Sigmoid colon (tissue), 7 donors: ENCODE results near the gene KIAA1217. TPM values are rescaled to one million over a fixed set of nuclear protein-coding genes. Genes with fewer than 3 reads are reported as not detected.
"Not testable (repeated sequence)": the region's sequence is repeated elsewhere in the genome, so short reads cannot be mapped to it uniquely, and the experiment has no call there.

Experiments
- DNase-seq: peaks from one replicate; pipeline ENCODE4 v3.0.0-alpha.2; 2019
- H3K27ac ChIP-seq, 4 donors: fragments of 200-600 bp; sonication (generic); one replicate each; pipeline ENCODE4 v1.5.1; 2016 to 2019; ENCODE audit warnings: mild to moderate bottlenecking in 1 of 4
- H3K27me3 ChIP-seq, 3 donors: fragments of 200-600 bp; sonication (generic); one replicate each; pipeline ENCODE4 v1.5.1; 2019; ENCODE audit warnings: mild to moderate bottlenecking in 1 of 3
- H3K36me3 ChIP-seq, 4 donors: fragments of 200-600 bp; sonication (generic); one replicate each; pipeline ENCODE4 v1.5.1; 2016 to 2019
- H3K4me1 ChIP-seq, 4 donors: fragments of 200-600 bp; sonication (generic); one replicate each; pipeline ENCODE4 v1.5.1; 2017 to 2019
- H3K4me3 ChIP-seq, 4 donors: fragments of 200-600 bp; sonication (generic); one replicate each; pipeline ENCODE4 v1.5.1; 2017 to 2019; ENCODE audit warnings: mild to moderate bottlenecking in 2 of 4, moderate library complexity in 1 of 4
- H3K9me3 ChIP-seq, 4 donors: fragments of 200-600 bp in 3 of 4; sonication (generic) in 3 of 4; one replicate each; pipeline versions ENCODE4 v1.5.1 to v1.6.1; 2013 to 2019
- CTCF ChIP-seq, 4 experiments: fragments of 450-650 bp in 3 of 4; fragments of 200-600 bp in 1 of 4; IDR thresholded peaks; one replicate each; pipeline ENCODE4 v1.5.1; 2016 to 2019; ENCODE audit warnings: antibody characterized with exemption in 4 of 4, mild to moderate bottlenecking in 3 of 4, moderate library complexity in 2 of 4
- EP300 ChIP-seq, 4 donors: sonication (generic); formaldehyde crosslinking; IDR thresholded peaks; one replicate each; pipeline ENCODE4 v1.6.1; 2017; ENCODE audit warnings: antibody characterized with exemption in 4 of 4
- POLR2A ChIP-seq, 2 donors: fragments of 450-650 bp; IDR thresholded peaks; one replicate each; pipeline ENCODE4 v1.6.1; 2016; ENCODE audit warnings: antibody characterized with exemption in 2 of 2, mild to moderate bottlenecking in 2 of 2, moderate library complexity in 2 of 2
- POLR2AphosphoS5 ChIP-seq, 4 donors: sonication (generic); formaldehyde crosslinking; IDR thresholded peaks; one replicate each; pipeline ENCODE4 v1.6.1; 2017; ENCODE audit warnings: antibody characterized with exemption in 4 of 4
- WGBS, 2 donors: extraction: QIAGEN DNeasy Blood & Tissue Kit; methylation state at CpG; one replicate each; pipeline ENCODE4 v1.1.7; 2013; 5-methylcytosine and 5-hydroxymethylcytosine counted together
- intact Hi-C: fragments of 100-400 bp; cut with DNase I; formaldehyde crosslinking; loops from one replicate; pipeline ENCODE4 v1.15.1; 2023
- polyA plus RNA-seq, 3 donors: library from polyadenylated mRNA; stranded (reverse); fragments of 200-250 nt; gene quantifications; one replicate each; pipeline ENCODE4 v1.2.3, GENCODE V29; 2013
- total RNA-seq, 4 donors: library from RNA; depleted of rRNA; stranded (reverse); fragments of >200 nt; gene quantifications; one replicate each; pipeline ENCODE4 v1.1.0, GENCODE V29; 2016
- donor health status: healthy with polysubstance abuse.
- donor health status: Bipolar disorder and iron deficiency.
- donor health status: healthy.

Gene KIAA1217
- total and polyA plus RNA-seq, 7 donors: 7.6 to 31.9 (median 15.0) TPM

- H3K4me3 ChIP-seq: no peak overlapping the region
Observed at GRCh38 chr10:24481241-24481640, 272.3 kb downstream of the KIAA1217 start.

GRCh38 chr10:24482713-24483112, 273.8 kb downstream of the KIAA1217 start:
- H3K27me3 ChIP-seq, DNase-seq, H3K27ac ChIP-seq, H3K4me3 ChIP-seq, intact Hi-C loops, H3K4me1 ChIP-seq, H3K9me3 ChIP-seq, H3K36me3 ChIP-seq: not testable (repeated sequence)

More at GRCh38 chr10:24481241-24481640, 272.3 kb downstream of the KIAA1217 start:
- Histone ChIP-seq H3K27ac (no peak overlapping the region), H3K4me1 (no peaks in the 10 kb centered on the region), H3K9me3 (no peaks in the 10 kb centered on the region), H3K36me3 (no peaks in the 10 kb centered on the region), H3K27me3 (no peaks in the 10 kb centered on the region)
- WGBS, 2 donors: 64 to 73% methylated on average over 6 of the region's 6 CpGs
- no peak for TF ChIP-seq EP300 (IDR thresholded peaks at IDR 0.05)
- TF ChIP-seq CTCF (IDR thresholded peaks at IDR 0.05): no peak
- intact Hi-C loops: no loop called here
- no peak for DNase-seq

GRCh38 chr10:24483701-24484100, 274.8 kb downstream of the KIAA1217 start:
- no peaks in the 10 kb centered on the region for H3K4me1 ChIP-seq
- H3K36me3 ChIP-seq: no peaks in the 10 kb centered on the region
- TF ChIP-seq EP300 (IDR thresholded peaks at IDR 0.05): no peak
- TF ChIP-seq POLR2AphosphoS5 (IDR thresholded peaks at IDR 0.05): no peak
- peak in 1 of 2 donors; percentile 21 for TF ChIP-seq POLR2A (IDR thresholded peaks at IDR 0.05)
- 15 to 46% methylated on average over 3 of the region's 3 CpGs for whole genome bisulfite sequencing, 2 donors
- H3K9me3 ChIP-seq: no peaks in the 10 kb centered on the region
- H3K4me3 ChIP-seq: no peak overlapping the region
- intact Hi-C loops: no loop called here
- no peaks in the 10 kb centered on the region for H3K27me3 ChIP-seq
- DNase-seq: no peak
- H3K27ac ChIP-seq: peak overlapping the region in 1 of 4 donors; percentile 9

- Histone ChIP-seq H3K36me3 (no peaks in the 10 kb centered on the region), H3K4me3 (no peak overlapping the region), H3K27me3 (no peaks in the 10 kb centered on the region), H3K27ac (no peak overlapping the region), H3K9me3 (no peaks in the 10 kb centered on the region), H3K4me1 (no peaks in the 10 kb centered on the region)
- TF ChIP-seq CTCF (IDR thresholded peaks at IDR 0.05): no peak
- DNase-seq: no peak
- intact Hi-C loops: no loop called here
- 54 to 76% methylated on average over 3 of the region's 3 CpGs for WGBS, 2 donors
Observed at GRCh38 chr10:24484771-24485170, 275.8 kb downstream of the KIAA1217 start.

- H3K4me1 ChIP-seq: no peaks in the 10 kb centered on the region
- no peaks in the 10 kb centered on the region for H3K27me3 ChIP-seq
- intact Hi-C loops: no loop called here
- WGBS, 2 donors: 63 to 79% methylated on average over 5 of the region's 5 CpGs
- no peaks in the 10 kb centered on the region for H3K36me3 ChIP-seq
- H3K4me3 ChIP-seq: no peak overlapping the region
- H3K27ac ChIP-seq: no peak overlapping the region
- no peak for DNase-seq
- TF ChIP-seq EP300 (IDR thresholded peaks at IDR 0.05) (no peak), CTCF (IDR thresholded peaks at IDR 0.05) (no peak), POLR2AphosphoS5 (IDR thresholded peaks at IDR 0.05) (no peak), POLR2A (IDR thresholded peaks at IDR 0.05) (no peak)
- no peaks in the 10 kb centered on the region for H3K9me3 ChIP-seq
Observed at GRCh38 chr10:24485304-24485703, 276.4 kb downstream of the KIAA1217 start.

GRCh38 chr10:24488631-24489030, 279.7 kb downstream of the KIAA1217 start:
- Histone ChIP-seq H3K9me3 (no peaks in the 10 kb centered on the region), H3K4me3 (no peak overlapping the region), H3K4me1 (no peaks in the 10 kb centered on the region), H3K36me3 (no peaks in the 10 kb centered on the region), H3K27me3 (no peaks in the 10 kb centered on the region), H3K27ac (no peak overlapping the region)
- intact Hi-C loops: no loop called here
- TF ChIP-seq CTCF (IDR thresholded peaks at IDR 0.05): no peak
- TF ChIP-seq POLR2AphosphoS5 (IDR thresholded peaks at IDR 0.05): no peak
- no peak for TF ChIP-seq EP300 (IDR thresholded peaks at IDR 0.05)
- TF ChIP-seq POLR2A (IDR thresholded peaks at IDR 0.05): no peak
- no peak for DNase-seq
- WGBS, 2 donors: 11 to 58% methylated on average over 5 of the region's 5 CpGs
